ENCODE data around the gene WHRN.

WHRN gene

GRCh38 chr9:114505187-114506081, at the start of gene WHRN:
Gene WHRN, minus strand, starts transcription at chr9:114505473. Its CDS starts 672 bp downstream, at chr9:114504801.
- peak; percentile 80 for DNase-seq (ENCODE audit: low spot score)

GRCh38 chr9:114553202-114553601, 47.9 kb upstream of the WHRN start:
- no peak for DNase-seq (ENCODE audit: low spot score)

DNA sequence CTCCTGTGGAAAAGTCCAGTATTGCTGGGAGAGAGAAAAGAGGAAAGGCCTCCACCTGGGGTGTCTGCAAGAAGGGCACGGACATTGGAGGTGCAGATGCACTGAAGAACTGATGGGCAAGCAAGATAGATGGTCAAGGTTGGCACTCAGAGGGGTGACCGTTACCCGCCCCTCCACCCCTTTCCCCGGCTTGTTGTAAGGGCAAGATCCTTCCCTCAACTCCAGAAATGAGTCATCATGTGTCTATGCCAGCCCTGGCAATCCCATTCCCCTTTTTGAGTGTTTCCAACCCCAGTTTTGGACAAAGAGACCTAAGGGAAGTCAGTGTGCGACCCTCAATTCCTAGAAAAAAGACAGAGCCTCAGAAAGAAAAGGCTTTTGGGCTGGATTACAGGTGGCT, 47.4 kb upstream of the WHRN start:
- no peak for DNase-seq (ENCODE audit: low spot score)

DNA sequence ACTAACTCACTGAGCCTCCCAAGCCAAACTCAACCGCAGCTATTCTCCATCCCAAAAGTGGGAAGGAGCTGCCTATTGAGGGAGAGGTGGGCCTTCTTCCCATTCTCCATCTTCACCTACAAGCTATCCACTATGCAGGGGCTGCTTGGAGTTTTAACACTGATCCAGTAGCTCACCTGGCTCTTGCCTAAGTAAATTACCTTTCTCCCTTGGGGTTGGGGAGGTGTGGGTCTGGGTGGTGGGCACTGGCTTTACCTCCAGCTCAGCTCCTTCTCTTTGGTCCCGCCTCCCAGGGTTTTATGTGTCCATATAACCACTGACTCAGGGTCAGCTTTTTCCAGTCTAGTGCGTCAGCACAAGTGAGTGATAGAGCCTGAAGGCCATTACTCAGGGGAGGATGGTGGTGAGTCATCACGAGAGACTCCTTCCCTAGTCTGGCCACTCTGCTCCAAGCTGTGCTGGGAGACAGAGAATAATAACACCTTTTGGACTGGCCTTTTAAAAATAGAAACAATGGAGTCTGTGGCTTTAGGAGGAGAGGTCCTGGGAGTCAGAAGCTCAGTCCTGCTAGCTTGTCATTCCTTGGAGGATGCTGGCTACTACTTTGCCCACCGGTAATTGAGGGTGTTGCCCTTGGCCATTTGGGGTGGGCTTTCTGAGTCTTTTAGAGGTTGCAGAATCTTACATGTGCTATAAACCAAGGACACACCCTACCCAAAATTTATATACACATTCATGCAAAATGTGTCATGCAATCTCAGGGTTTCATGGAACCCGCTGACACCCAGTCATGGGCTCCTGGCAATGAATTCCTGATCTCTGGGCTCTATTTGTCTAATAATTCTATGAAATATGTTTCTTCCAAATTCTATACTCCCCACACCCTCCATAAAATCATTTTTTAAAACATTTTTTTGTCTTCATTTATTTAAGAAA, 46.7 kb upstream of the WHRN start:
- peak; percentile 37 for DNase-seq (ENCODE audit: low spot score)

DNA sequence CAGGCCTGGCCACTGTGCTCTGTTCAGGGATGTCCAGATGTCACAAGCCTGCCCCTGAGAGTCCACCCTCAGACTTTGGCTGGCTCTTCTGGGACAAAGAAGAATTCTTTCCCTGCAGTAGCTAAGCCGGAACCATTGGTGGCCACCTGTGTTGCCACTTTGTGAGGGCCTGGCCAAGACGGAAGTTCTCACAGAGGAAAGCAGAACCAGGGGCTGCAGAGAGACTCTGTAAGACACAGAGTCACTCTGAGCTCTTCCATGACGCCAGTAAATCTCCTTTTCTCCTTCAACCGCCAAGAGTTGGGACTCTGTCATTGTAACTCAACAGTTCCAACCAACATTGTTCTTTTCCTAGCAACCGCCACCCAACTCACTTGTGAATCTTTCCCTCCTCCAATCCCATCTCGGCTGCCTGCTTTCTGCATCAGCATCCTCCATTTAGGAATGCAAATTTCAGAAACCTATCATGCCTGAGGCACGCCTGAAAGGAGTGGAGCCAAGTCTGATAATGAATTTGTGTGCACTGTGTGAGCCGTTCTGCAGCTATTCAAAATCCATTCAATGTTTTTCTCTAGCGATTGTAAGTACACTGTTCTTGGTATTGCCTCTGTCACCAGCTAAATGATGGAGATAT, 44.5 kb upstream of the WHRN start:
- no peak for DNase-seq (ENCODE audit: low spot score)

DNA sequence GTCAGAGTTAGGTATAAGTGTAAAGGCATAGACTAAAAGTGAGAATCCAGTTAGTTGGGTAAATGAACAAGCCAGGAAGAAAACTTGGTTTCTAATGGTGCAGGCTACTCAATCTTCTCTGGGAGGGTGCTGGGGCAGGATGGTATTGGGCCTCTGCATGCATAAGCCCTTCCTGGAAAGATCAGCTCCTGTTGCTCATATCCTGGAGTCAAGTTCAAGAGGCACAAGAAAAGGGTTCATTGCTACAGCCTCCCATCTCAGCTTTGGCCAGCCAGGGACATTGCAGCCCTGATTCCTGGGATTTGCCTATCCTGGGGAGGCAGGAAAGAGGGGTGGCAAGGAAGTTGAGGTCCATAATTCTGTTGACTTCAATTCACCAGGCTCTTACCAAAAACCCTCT, 41.6 kb upstream of the WHRN start:
- no peak for DNase-seq (ENCODE audit: low spot score)

DNA sequence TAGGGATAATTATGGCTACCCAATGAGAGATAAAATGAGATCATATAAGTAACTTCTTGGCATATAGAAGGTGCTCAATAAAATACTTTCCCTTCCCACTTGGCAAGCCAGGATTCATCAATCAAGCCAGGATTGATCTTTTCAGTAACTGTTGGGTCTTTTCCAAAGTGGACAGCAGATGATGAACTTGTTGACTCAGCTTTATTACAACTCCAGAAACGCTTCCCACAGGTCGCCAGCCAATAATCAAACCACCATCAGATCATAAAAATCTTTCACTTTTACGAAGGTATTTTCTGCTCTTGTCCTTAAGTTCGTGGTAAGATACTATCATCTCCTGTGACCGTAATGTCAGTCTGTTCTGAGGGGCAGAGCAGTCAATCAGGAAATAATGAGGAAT, 39.8 kb upstream of the WHRN start:
- no peak for DNase-seq (ENCODE audit: low spot score)

DNA sequence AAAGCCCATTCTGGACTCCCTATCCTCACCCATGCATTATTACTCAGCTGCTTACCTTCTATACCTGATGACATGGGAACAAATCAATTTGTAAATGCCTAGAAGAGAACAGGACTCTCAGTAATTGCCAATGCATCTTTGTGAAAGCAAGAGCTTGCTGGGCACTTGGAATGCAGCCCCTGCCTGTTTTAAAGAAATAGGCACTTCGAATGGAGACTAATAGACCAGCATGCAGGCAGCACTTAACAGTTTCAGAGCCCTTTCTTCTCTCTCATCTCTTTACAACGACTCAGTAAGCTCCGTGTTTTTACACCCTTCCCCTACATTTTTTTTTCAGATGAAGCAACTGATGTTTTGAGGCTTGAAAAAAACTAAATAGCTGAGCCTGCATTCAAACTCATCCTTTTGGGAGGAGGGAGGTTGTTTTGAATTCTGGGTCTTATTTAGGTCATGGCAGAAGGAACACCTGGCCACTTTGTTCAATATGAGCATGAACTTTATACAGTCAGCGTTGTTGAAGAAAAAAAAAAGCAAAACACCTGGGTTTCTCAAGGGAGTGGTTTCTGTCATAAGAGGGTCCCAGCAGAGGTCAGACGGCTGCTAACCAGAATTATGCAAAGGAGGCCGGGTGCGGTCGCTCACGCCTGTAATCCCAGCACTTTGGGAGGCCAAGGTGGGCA, 34.6 kb upstream of the WHRN start:
- DNase-seq (ENCODE audit: low spot score): no peak

DNA sequence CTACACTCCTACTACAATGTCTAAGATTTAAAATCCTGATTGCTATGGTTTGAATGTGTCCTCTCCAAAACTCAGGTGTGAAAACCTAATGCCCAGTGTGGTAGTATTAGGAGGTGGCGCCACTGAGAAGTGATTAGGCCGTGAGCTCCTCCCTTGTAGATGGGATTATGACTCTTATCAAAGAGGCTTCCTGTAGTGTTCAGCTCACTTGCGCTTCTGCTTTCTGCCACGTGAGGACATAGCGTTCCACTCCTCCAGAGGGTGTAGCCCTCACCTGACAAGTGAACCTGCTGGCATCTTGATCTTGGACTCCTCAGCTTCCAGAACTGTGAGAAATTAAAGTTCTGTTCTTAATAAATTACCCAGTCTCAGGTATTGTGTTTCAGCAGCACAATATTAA, 33.0 kb upstream of the WHRN start:
- no peak for DNase-seq (ENCODE audit: low spot score)

GRCh38 chr9:114532561-114533237, 27.4 kb upstream of the WHRN start:
- no peak for DNase-seq (ENCODE audit: low spot score)

- DNase-seq (ENCODE audit: low spot score): no peak
These were observed 24.0 kb upstream of the WHRN start for GRCh38 chr9:114529285-114529684.

DNA sequence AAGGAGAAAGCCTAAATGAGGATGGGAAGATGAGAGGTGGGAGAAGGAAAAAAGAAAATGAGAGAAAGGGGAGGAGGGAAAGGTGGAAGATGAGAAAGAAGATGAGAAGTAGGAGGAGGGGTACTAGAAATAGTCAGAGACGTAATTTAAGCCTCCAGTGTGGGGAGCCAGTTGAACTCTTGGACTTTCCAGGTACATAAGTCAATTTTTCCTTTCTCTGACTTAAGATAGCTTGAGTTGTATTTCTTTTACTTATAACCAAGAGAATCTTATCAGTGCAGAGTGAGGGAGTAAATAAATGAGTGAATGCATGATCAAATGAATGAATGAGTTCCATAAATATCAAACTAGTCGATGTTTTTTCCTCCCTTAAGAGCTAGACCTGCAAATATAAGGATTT, 21.5 kb upstream of the WHRN start:
- no peak for DNase-seq (ENCODE audit: low spot score)

GRCh38 chr9:114525513-114525912, 20.2 kb upstream of the WHRN start:
- no peak for DNase-seq (ENCODE audit: low spot score)

DNA sequence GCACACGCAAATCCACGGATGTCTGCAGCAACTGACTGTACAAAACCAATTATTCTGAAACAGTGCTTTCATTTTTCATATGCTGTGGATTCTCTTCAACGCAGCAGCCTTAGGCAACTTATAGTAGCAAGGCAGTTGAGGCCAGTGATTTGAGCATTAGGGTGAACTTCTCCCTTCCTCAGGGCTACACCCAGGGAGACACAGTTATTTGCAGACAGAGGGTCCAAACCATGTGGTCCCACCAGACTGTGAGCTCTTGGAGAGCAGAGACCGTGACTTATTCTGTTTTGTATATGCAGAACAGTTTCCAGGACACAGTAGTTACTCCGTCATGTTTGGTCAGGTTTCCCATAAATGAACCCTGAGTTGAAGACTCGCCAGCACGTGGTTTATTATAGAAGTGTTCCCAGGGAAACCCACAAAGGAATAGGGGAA, 19.0 kb upstream of the WHRN start:
- no peak for DNase-seq (ENCODE audit: low spot score)

GRCh38 chr9:114522847-114523246, 17.6 kb upstream of the WHRN start:
- DNase-seq (ENCODE audit: low spot score): no peak

GRCh38 chr9:114522286-114522685, 17.0 kb upstream of the WHRN start:
- DNase-seq (ENCODE audit: low spot score): no peak

- no peak for DNase-seq (ENCODE audit: low spot score)
These were observed 16.6 kb upstream of the WHRN start for GRCh38 chr9:114521846-114522245.

- no peak for DNase-seq (ENCODE audit: low spot score)
These were observed 13.3 kb upstream of the WHRN start for GRCh38 chr9:114518599-114519022.

GRCh38 chr9:114518120-114518519, 12.8 kb upstream of the WHRN start:
- DNase-seq (ENCODE audit: low spot score): no peak

DNA sequence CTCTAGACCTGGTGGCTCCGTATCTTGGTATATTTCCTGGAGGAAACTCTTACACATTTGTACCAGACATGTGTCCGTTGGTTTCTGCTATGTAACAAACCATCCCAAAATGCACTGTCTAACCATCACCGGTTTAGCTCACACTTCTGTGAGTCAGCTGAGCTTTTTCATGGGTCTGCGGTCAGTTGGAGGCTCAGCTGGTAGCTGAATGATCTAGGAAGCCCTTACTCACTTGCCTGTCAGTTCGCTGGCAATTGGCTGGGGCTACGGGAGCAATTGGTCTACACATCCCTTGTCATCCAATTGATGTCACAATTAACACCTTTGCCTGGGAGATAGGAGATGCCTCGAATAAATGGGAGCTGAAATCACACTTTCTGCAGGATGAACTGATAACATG, 11.6 kb upstream of the WHRN start:
- no peak for DNase-seq (ENCODE audit: low spot score)

GRCh38 chr9:114515528-114515927, 10.3 kb upstream of the WHRN start:
- no peak for DNase-seq (ENCODE audit: low spot score)

Data from cerebellar cortex (tissue), 1 donor.